Mesendoderm (in vitro differentiated cells): ENCODE data around the gene GRAMD2B.

Experiments used
- DNase-seq: peaks from one replicate; pipeline ENCODE4 v3.0.0; 2013
- H2AK5ac ChIP-seq: 2 replicates; pipeline ENCODE4 v1.6.1; 2013; ENCODE audit warnings: low read length, inconsistent platforms
- H2BK120ac ChIP-seq: 2 replicates; pipeline ENCODE4 v1.6.1; 2013; ENCODE audit warnings: low read depth, mild to moderate bottlenecking, low read length, moderate library complexity, mixed read lengths
- H2BK15ac ChIP-seq: replicated peaks from 2 replicates; pipeline ENCODE4 v1.6.1; 2013; ENCODE audit warnings: low read depth, mild to moderate bottlenecking, moderate library complexity
- H2BK5ac ChIP-seq: 2 replicates; pipeline ENCODE4 v1.6.1; 2013; ENCODE audit warnings: low read length, inconsistent platforms
- H3K18ac ChIP-seq: 2 replicates; pipeline ENCODE4 v1.6.1; 2013; ENCODE audit warnings: mild to moderate bottlenecking, low read length, mixed read lengths
- H3K23ac ChIP-seq: one replicate; pipeline ENCODE4 v1.6.1; 2013; ENCODE audit warnings: low read length
- H3K27ac ChIP-seq: 2 replicates; pipeline ENCODE4 v1.5.1; 2013; ENCODE audit warnings: low read depth, mild to moderate bottlenecking, inconsistent platforms, low read length, moderate library complexity
- H3K27me3 ChIP-seq: 2 replicates; pipeline ENCODE4 v1.6.1; 2013; ENCODE audit warnings: low read length, control low read depth, mild to moderate bottlenecking, inconsistent platforms; ENCODE audit not compliant: insufficient read depth, poor library complexity
- H3K36me3 ChIP-seq: 2 replicates; pipeline ENCODE4 v1.6.1; 2013; ENCODE audit warnings: low read length, inconsistent platforms; ENCODE audit not compliant: control insufficient read depth, insufficient read depth
- H3K4ac ChIP-seq: one replicate; pipeline ENCODE4 v1.6.1; 2013; ENCODE audit warnings: low read depth, mild to moderate bottlenecking, low read length, moderate library complexity
- H3K4me1 ChIP-seq: 2 replicates; pipeline ENCODE4 v1.6.1; 2013; ENCODE audit warnings: low read depth, low read length, inconsistent platforms; ENCODE audit not compliant: control insufficient read depth
- H3K4me2 ChIP-seq: 2 replicates; pipeline ENCODE4 v1.6.1; 2013; ENCODE audit warnings: low read length
- H3K4me3 ChIP-seq: 2 replicates; pipeline ENCODE4 v1.5.1; 2013; ENCODE audit warnings: mild to moderate bottlenecking, low read length
- H3K56ac ChIP-seq: one replicate; pipeline ENCODE4 v1.6.1; 2013; ENCODE audit warnings: low read length
- H3K79me1 ChIP-seq: 2 replicates; pipeline ENCODE4 v1.6.1; 2013; ENCODE audit warnings: low read length, inconsistent platforms
- H3K79me2 ChIP-seq: 2 replicates; pipeline ENCODE4 v1.6.1; 2013; ENCODE audit warnings: mild to moderate bottlenecking, low read length; ENCODE audit not compliant: control insufficient read depth, insufficient read depth
- H3K9ac ChIP-seq: 2 replicates; pipeline ENCODE4 v1.6.1; 2013; ENCODE audit warnings: low read length, inconsistent platforms
- H4K5ac ChIP-seq: one replicate; pipeline ENCODE4 v1.6.1; 2013; ENCODE audit warnings: low read length
- H4K8ac ChIP-seq: one replicate; pipeline ENCODE4 v1.6.1; 2013; ENCODE audit warnings: low read depth, mild to moderate bottlenecking, control low read depth, low read length, moderate library complexity
- WGBS: extraction: QIAGEN DNeasy Blood & Tissue Kit; methylation state at CpG from one replicate; pipeline ENCODE4 v1.1.7; 2013; ENCODE audit warnings: low lambda C conversion rate, missing lambda C conversion rate; ENCODE audit not compliant: insufficient coverage; ENCODE audit errors: extremely low coverage; 5-methylcytosine and 5-hydroxymethylcytosine counted together

GRAMD2B gene

GRCh38 chr5:126543660-126544059 lies 120.5 kb downstream of the GRAMD2B start:
- no peak overlapping the region for H2AK5ac ChIP-seq
- no peak overlapping the region for H3K4ac ChIP-seq
- no peak overlapping the region for H3K56ac ChIP-seq
- no peak overlapping the region for H3K27ac ChIP-seq
- peaks cover 2% of the 10 kb centered on the region for H3K36me3 ChIP-seq
- no peak overlapping the region for H2BK120ac ChIP-seq
- WGBS, result no CpG with 5 or more reads among the region's 2 CpGs
- no peak overlapping the region for H3K4me2 ChIP-seq
- H3K4me3 ChIP-seq, result no peak overlapping the region
- H3K23ac ChIP-seq, result no peak overlapping the region
- no peak overlapping the region for H4K8ac ChIP-seq
- H3K79me2 ChIP-seq, result no peaks in the 10 kb centered on the region
- H3K27me3 ChIP-seq, result no peaks in the 10 kb centered on the region
- no peak overlapping the region for H2BK5ac ChIP-seq
- no peak overlapping the region for H4K5ac ChIP-seq
- H3K9ac ChIP-seq, result no peak overlapping the region
- no peaks in the 10 kb centered on the region for H3K4me1 ChIP-seq
- no peak overlapping the region for H2BK15ac ChIP-seq
- no peak overlapping the region for H3K18ac ChIP-seq
- no peak for DNase-seq
- H3K79me1 ChIP-seq, result no peaks in the 10 kb centered on the region
